Kidney epithelial cell (primary cell): Measurements from ENCODE around the gene PNMT. TPM values are rescaled to one million over a fixed set of nuclear protein-coding genes. Genes with fewer than 3 reads are reported as not detected.
A peak's percentile ranks its signal among the peaks of the same experiment; 100 is the strongest.
"Not testable (repeated sequence)": the region's sequence is repeated elsewhere in the genome, so short reads cannot be mapped to it uniquely, and the experiment has no call there.

Experiments used
- DNase-seq: peaks from one replicate; pipeline ENCODE4 v3.0.0-alpha.2; 2010; ENCODE audit warnings: low read depth
- H3K27me3 ChIP-seq: 2 replicates; pipeline ENCODE4 v1.6.0; 2011; ENCODE audit warnings: low read length; ENCODE audit not compliant: control insufficient read depth, insufficient read depth
- H3K36me3 ChIP-seq: 2 replicates; pipeline ENCODE4 v1.5.1; 2011; ENCODE audit warnings: low read length; ENCODE audit not compliant: control insufficient read depth, insufficient read depth
- H3K4me3 ChIP-seq: 2 replicates; pipeline ENCODE4 v1.5.1; 2011; ENCODE audit warnings: low read depth, mild to moderate bottlenecking, control low read depth, low read length
- total RNA-seq: library from RNA; depleted of rRNA; stranded (reverse); fragments of >200 nt; gene quantifications from 2 replicates; pipeline ENCODE4 v1.2.3, GENCODE V29; 2015
- TF ChIP-seq, protein P1 (sequence below): IDR thresholded peaks from 2 replicates; pipeline ENCODE4 v1.5.1; 2011; ENCODE audit warnings: mild to moderate bottlenecking, moderate library complexity, low read length, control low read depth, inconsistent platforms; ENCODE audit not compliant: insufficient read depth, poor library complexity, severe bottlenecking

Gene PNMT
- total RNA-seq, 1 donor from 2014 or later, result not detected

DNA sequence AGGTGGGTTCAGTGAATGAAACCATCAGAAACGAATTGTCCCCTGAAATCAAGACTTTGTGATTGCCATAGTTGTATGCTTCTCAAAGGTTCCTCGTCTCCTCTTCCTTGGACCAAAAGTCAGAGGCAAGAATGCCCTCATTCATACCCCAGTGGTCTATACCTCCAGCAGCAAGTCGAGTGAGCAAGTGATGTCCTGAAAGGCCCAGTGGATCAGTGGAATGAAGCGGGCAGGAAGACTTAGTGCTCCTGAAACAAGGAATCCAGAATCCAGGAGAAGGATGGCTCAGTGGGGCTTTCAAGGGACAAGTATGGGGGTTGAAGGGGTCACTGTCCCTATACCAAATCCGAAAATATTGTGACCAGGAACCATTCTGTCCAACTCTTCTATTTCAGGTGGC lies 26.3 kb downstream of the PNMT start:
- Histone ChIP-seq H3K4me3 (no peak overlapping the region), H3K27me3 (no peaks in the 10 kb centered on the region), H3K36me3 (no peaks in the 10 kb centered on the region)
- DNase-seq, result no peak
- TF ChIP-seq, protein P1, sequence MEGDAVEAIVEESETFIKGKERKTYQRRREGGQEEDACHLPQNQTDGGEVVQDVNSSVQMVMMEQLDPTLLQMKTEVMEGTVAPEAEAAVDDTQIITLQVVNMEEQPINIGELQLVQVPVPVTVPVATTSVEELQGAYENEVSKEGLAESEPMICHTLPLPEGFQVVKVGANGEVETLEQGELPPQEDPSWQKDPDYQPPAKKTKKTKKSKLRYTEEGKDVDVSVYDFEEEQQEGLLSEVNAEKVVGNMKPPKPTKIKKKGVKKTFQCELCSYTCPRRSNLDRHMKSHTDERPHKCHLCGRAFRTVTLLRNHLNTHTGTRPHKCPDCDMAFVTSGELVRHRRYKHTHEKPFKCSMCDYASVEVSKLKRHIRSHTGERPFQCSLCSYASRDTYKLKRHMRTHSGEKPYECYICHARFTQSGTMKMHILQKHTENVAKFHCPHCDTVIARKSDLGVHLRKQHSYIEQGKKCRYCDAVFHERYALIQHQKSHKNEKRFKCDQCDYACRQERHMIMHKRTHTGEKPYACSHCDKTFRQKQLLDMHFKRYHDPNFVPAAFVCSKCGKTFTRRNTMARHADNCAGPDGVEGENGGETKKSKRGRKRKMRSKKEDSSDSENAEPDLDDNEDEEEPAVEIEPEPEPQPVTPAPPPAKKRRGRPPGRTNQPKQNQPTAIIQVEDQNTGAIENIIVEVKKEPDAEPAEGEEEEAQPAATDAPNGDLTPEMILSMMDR, result no peak

DNA sequence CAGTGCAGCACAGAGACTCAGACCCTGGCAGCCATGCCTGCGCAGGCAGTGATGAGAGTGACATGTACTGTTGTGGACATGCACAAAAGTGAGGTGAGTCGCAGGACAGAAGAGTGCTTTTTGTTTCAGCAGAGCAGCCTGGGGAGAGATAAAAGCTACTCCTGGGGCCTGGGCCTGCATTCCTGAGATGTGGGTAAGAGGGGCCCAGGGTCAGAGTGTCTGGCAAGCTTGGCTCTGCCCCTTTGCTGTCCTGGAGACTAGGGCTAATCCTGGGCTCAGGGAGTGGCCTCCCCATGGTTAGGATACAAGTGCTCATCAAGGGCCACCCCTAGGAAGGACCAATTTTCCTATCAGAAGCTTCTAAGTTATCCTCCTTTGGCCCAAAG lies 26.8 kb downstream of the PNMT start:
- Histone ChIP-seq H3K36me3 (no peaks in the 10 kb centered on the region), H3K27me3 (no peaks in the 10 kb centered on the region), H3K4me3 (no peak overlapping the region)
- TF ChIP-seq, protein P1, result no peak
- no peak for DNase-seq

- no peak for DNase-seq
- no peaks in the 10 kb centered on the region for H3K36me3 ChIP-seq
- TF ChIP-seq, protein P1, result no peak
- no peak overlapping the region for H3K4me3 ChIP-seq
- H3K27me3 ChIP-seq, result no peaks in the 10 kb centered on the region
Measured at GRCh38 chr17:39696731-39697130, 28.5 kb downstream of the PNMT start.

- no peak overlapping the region for H3K4me3 ChIP-seq
- H3K27me3 ChIP-seq, result no peaks in the 10 kb centered on the region
- no peaks in the 10 kb centered on the region for H3K36me3 ChIP-seq
- TF ChIP-seq, protein P1, result no peak
- DNase-seq, result no peak
Measured at GRCh38 chr17:39697961-39698360, 29.7 kb downstream of the PNMT start.

- DNase-seq, H3K27me3 ChIP-seq, H3K36me3 ChIP-seq: not testable (repeated sequence)
- peak overlapping the region; percentile 73 for H3K4me3 ChIP-seq
Measured at GRCh38 chr17:39699157-39699817, 31.0 kb downstream of the PNMT start.

GRCh38 chr17:39699818-39700147 lies 31.5 kb downstream of the PNMT start, which contains the start of gene ERBB2:
Gene ERBB2 (plus strand): TSS chr17:39700064. CDS start chr17:39700239, 175 bp downstream.
- Histone ChIP-seq H3K4me3 (peak within 1 kb of the TSS; percentile 73), H3K27me3 (no peaks in the 10 kb centered on the region), H3K36me3 (no peaks in the 10 kb centered on the region)
- TF ChIP-seq, protein P1, result no peak
- peak; percentile 42 for DNase-seq
